ENCODE data around the gene SUSD5.

Gene SUSD5

GRCh38 chr3:33152363-33153360 lies 65.9 kb downstream of the SUSD5 start:
- TF ChIP-seq GATA2 (IDR thresholded peaks at IDR 0.05; ENCODE audit: low read depth, low read length) (no peak), GATA3 (IDR thresholded peaks at IDR 0.05; ENCODE audit: low read depth, low read length) (no peak)

GRCh38 chr3:33149342-33149741 lies 69.3 kb downstream of the SUSD5 start:
- TF ChIP-seq GATA2 (IDR thresholded peaks at IDR 0.05; ENCODE audit: low read depth, low read length) (no peak), GATA3 (IDR thresholded peaks at IDR 0.05; ENCODE audit: low read depth, low read length) (no peak)

GRCh38 chr3:33146791-33147445 lies 71.7 kb downstream of the SUSD5 start:
- TF ChIP-seq GATA2 (IDR thresholded peaks at IDR 0.05; ENCODE audit: low read depth, low read length) (no peak), GATA3 (IDR thresholded peaks at IDR 0.05; ENCODE audit: low read depth, low read length) (no peak)

- TF ChIP-seq GATA3 (IDR thresholded peaks at IDR 0.05; ENCODE audit: low read depth, low read length) (no peak), GATA2 (IDR thresholded peaks at IDR 0.05; ENCODE audit: low read depth, low read length) (no peak)
These were observed 72.6 kb downstream of the SUSD5 start for GRCh38 chr3:33145901-33146580.

GRCh38 chr3:33145221-33145900 lies 73.2 kb downstream of the SUSD5 start:
- TF ChIP-seq GATA2 (IDR thresholded peaks at IDR 0.05; ENCODE audit: low read depth, low read length) (no peak), GATA3 (IDR thresholded peaks at IDR 0.05; ENCODE audit: low read depth, low read length) (no peak)

GRCh38 chr3:33144433-33144832 lies 74.2 kb downstream of the SUSD5 start:
- no peak for TF ChIP-seq GATA3 (IDR thresholded peaks at IDR 0.05; ENCODE audit: low read depth, low read length)
- TF ChIP-seq GATA2 (IDR thresholded peaks at IDR 0.05; ENCODE audit: low read depth, low read length), result no peak

GRCh38 chr3:33141006-33141405 lies 77.6 kb downstream of the SUSD5 start:
- TF ChIP-seq GATA2 (IDR thresholded peaks at IDR 0.05; ENCODE audit: low read depth, low read length), result no peak

- TF ChIP-seq GATA3 (IDR thresholded peaks at IDR 0.05; ENCODE audit: low read depth, low read length) (no peak), GATA2 (IDR thresholded peaks at IDR 0.05; ENCODE audit: low read depth, low read length) (no peak)
These were observed 78.6 kb downstream of the SUSD5 start for GRCh38 chr3:33139996-33140395.

- no peak for TF ChIP-seq GATA2 (IDR thresholded peaks at IDR 0.05; ENCODE audit: low read depth, low read length)
- no peak for TF ChIP-seq GATA3 (IDR thresholded peaks at IDR 0.05; ENCODE audit: low read depth, low read length)
These were observed 80.9 kb downstream of the SUSD5 start for GRCh38 chr3:33137691-33138090.

GRCh38 chr3:33134026-33134625 lies 84.5 kb downstream of the SUSD5 start:
- TF ChIP-seq GATA3 (IDR thresholded peaks at IDR 0.05; ENCODE audit: low read depth, low read length) (no peak), GATA2 (IDR thresholded peaks at IDR 0.05; ENCODE audit: low read depth, low read length) (no peak)

GRCh38 chr3:33132019-33132360 lies 86.6 kb downstream of the SUSD5 start:
- TF ChIP-seq GATA2 (IDR thresholded peaks at IDR 0.05; ENCODE audit: low read depth, low read length) (no peak), GATA3 (IDR thresholded peaks at IDR 0.05; ENCODE audit: low read depth, low read length) (no peak)

GRCh38 chr3:33131331-33132018 lies 87.1 kb downstream of the SUSD5 start:
- TF ChIP-seq GATA3 (IDR thresholded peaks at IDR 0.05; ENCODE audit: low read depth, low read length) (no peak), GATA2 (IDR thresholded peaks at IDR 0.05; ENCODE audit: low read depth, low read length) (no peak)

- TF ChIP-seq GATA3 (IDR thresholded peaks at IDR 0.05; ENCODE audit: low read depth, low read length) (no peak), GATA2 (IDR thresholded peaks at IDR 0.05; ENCODE audit: low read depth, low read length) (no peak)
These were observed 88.5 kb downstream of the SUSD5 start for GRCh38 chr3:33130144-33130543.
